ENCODE measurements around the gene HINT3.
"Not testable (repeated sequence)": the region's sequence is repeated elsewhere in the genome, so short reads cannot be mapped to it uniquely, and the experiment has no call there.

The HINT3 gene

DNA sequence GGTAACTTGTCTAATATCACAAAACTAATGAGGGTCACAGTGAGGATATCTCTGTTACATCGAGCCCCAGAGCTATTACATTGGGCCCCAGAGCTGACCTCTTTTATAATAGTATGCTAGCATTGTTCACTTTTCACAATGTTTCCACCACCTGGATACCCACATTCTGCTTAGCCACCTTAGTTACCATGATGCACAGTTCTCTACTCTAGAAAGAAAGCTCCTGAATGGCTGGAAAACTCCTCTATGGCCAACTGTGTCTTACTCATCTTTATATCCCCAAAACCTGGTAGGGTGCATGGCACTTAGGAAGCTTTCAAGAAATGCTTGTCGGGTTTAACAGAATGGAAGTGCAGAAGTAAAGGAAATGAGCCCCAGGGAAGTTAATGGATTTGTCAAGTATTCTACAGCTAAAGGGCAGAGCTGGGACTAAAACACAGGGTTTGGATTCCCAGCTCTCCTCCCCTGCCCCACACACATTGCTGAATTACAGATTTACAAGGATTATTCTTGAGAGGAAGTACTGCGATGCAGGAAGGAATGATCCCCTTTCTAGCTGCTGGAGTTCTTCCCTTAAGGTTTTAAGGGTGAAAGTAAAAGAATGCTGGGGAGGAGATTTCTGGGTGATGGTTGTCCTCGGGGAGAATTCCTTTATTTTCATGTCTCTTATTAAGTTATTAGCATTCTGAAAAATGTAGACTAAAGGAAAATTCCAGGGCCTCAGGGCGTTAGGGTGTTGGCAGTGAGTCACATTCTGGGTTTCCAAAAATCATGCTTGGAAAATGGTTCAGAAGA, 16.1 kb upstream of the HINT3 start:
- DNase-seq (ENCODE audit: low read depth) = no peak

DNA sequence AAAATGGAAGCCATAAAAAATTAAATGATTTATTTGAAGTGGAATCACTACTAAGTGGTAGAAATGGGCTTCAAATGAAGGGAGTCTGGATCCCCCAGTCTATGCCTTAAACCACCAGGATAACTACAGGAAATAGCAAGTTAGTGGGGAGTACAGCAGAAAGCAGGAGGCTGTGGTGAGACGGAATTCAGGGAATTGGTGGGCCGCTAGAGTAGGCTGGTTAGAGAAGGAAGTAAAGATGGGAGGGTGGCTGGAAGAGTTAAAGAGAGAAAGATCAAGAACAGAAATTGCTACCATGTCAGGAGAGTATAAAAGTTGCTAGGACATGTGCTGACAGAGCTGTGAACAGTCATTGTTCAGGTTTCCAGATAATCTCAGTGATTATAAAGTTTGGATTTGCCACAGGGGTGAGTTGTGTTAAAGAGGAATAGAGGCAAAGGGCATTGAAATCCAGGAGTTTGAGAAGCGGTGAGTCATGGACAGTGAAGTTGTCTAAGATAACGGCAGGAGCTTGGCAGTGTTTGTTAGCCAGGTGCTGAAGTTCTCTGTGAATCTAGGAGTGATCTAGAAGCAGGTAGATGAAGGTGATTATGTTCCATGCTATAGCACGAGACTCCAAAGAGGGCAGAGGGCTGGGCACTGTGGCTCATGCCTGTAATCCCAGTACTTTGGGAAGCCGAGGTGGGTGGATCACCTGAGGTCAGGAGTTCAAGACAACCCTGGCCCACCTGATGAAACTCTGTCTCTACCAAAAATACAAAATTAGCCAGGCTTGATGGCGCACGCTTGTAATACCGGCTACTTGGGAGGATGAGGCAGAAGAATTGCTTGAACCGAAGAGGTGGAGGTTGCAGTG, 13.7 kb upstream of the HINT3 start:
- no peak for DNase-seq (ENCODE audit: low read depth)

DNA sequence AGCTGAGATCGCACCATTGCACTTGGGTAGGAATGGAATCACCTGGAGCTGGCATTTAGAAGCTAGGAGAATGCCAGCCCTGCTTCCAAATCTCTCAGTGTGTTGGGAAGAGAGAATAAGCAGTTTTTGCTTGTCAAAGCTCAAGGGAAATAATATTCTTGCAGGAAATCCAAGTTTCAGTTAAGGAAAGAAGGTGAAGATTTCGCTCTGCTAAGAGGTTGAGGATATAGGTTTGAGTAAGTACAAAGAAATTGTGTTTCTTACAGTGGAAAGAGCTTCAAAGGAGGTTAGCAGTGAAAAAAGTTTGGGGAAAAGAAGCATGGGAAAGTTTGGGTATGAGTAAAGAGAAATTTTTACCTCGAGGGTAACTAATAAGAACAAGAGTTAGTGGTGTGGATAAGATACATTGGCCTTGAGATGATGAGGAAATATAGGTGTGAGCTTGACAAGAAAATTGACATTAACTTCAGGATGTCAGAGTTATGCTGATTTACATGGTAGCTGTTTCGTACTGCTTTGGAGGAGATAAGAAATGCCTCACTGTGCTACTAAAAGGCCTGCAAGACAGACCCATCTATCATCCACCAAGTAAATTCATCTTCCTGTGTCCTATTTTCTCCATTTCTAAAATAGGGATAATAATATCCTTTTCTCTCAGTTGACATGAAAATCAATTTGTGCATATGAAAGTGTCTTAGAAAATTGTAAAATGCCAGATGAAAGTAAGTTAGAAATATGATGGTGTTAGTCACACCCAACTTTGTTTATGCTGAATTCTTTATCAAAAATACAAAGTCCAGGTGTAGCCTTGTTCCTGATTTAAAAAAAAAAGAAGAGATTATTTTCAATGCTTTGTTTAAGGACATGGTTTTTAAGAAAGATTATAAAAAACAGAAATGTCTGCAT, 12.8 kb upstream of the HINT3 start:
- DNase-seq (ENCODE audit: low read depth) = no peak

DNA sequence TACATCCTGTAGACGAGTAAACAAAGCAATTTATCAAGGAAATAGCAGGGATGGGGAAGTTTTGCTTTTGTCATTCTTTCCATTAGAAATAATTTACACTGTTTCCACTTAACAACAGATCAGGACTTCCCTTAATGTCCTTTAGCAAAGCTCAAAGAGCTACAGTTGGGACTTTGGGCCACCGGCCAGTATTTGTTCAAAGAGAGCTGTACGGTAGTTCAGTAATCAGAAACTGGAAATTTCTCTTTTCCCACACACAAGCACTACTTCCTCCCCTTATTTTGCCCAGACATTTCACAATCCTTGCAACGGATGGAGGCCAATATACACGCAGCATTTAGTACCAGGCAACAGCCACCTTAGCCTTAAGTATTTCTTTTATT, 12.1 kb upstream of the HINT3 start:
- DNase-seq (ENCODE audit: low read depth) = no peak

DNA sequence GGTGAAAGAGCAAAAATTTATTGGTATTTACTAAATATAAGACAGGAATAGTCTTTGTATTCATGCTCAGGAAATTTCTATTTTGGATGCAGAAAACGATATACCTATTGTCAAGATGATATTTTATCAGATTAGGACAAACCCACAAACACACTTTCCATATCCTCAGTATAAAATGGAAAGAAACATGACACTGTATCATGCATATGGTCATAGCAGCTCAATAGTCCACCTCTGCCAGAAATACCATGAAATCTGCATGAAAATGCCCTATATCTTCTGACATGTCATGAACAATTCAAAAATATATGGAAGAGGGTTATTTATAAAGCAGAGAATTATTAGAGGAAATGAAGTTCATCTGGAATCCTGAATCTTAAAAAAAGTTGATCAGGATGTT, 11.7 kb upstream of the HINT3 start:
- DNase-seq (ENCODE audit: low read depth) = no peak

DNA sequence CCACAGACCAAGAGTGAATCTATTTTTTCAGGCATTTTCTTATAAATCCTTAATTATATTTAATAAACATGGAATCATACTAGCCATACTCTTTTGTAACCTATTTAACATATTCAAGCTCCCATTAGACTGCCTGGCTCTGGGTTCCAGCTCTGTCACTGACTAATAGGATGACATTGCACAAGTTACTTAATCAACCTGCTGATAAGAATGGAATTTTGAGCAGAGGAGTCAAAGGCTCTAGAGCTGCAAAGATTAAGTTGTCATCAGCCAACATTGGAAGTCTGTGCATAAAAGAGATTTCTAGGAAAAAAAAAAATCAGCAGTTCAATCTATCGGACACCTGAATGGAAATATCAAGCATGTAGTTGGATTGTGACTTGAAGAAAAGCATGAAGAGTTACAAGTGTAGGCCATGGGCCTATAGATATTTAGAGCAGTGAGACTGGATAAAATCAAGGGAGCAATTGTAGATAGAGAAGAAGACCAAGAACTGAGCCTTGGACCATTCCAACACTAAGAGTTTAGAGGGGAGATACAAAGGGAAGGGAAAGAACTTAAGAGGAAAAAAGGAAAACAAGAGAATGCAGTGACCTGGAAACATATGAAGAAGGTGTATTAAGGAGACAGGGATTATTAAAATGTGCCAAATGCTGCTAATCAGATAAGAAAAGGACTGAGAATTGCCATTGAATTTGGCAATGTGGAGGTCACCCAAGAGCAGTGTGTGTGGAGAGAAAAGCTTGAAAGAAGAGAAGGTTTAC, 11.0 kb upstream of the HINT3 start:
- no peak for DNase-seq (ENCODE audit: low read depth)

DNA sequence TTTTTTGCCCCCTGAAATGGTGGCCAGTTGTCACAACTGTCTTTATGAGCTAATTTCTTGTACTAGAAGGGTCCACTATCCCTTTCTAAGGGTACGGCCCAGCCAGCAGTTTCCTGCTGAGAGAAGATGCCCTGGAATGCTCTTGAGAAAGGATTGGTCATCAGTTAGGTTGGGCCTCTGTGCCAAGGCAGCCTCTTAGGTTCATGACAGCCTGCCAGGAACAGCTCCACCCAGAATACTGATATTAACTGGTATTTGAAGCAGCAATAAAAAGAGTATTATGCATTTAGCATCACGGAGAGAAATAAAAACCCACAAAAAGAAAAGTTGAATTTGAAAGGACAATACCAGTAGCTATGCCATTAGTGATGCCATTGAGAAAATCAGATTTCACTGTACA, 9.0 kb upstream of the HINT3 start:
- no peak for DNase-seq (ENCODE audit: low read depth)

DNA sequence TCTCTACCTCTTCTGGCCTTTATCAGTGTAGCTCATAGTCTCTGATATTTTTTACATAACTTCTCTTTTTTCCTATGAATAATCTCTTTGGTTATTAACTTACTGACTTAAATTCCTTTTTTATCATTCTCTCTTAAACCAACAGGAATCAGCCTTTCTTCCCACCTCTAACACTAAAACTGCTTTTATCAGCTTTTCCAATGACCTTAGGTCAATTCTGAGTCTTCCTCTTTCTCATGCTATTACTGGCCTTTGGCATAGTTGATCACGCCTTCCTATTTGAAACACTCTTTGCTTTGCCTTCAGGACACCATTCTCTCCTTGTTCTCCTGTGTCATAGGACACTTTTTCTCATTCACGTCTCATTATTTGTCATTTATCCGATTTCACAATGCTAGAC, 8.1 kb upstream of the HINT3 start:
- DNase-seq (ENCODE audit: low read depth) = no peak

DNA sequence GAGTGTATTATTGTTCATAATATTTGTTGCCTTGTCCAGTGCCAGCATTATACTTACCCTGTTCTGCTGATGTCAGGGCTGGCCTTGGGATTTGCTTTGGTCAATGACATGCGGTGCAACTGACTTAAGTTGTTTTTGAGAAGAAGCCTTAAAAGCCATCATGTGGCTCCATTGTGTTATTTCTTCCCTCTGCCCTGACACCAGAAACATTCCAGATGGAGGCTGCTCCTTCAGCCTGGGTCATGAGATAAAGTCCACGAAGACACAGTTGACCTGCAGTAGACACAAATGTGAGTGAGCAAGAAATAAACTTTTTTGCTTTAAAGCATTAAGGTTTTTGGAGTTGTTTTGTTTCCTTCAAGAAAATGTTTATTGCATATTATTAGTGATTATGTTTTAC, 7.5 kb upstream of the HINT3 start:
- DNase-seq (ENCODE audit: low read depth) = no peak

DNA sequence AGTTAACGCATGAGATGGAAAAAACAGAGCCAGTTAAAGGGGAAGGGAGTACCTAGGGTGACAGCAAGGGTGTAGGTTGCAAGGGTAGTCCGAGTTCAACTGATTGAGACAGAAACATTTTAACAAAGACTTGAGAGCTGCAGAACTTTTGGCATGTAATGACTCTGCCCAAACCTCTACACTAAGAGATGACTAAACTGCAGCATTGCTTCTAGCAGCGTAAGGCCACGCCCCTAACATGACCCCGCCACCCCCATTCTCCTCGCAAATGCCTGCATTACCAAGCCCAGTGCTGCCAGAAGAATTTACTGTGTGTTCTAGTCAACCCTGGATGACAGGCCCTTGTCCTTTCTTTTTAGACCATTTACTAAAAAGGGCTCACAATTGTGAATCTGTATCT, 6.3 kb upstream of the HINT3 start:
- DNase-seq (ENCODE audit: low read depth) = no peak

DNA sequence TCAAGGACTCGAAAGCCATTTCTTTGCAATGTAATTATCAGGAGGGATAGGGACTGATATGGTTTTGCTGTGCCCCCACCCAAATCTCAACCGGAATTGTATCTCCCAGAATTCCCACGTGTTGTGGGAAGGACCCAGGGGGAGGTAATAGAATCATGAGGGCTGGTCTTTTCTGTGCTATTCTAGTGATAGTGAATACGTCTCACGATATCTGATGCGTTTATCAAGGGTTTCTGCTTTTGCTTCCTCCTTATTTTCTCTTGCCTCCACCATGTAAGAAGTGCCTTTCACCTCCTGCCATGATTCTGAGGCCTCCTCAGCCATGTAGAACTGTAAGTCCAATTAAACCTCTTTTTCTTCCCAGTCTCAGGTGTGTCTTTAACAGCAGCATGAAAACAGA, 5.9 kb upstream of the HINT3 start:
- DNase-seq (ENCODE audit: low read depth) = not testable (repeated sequence)

DNA sequence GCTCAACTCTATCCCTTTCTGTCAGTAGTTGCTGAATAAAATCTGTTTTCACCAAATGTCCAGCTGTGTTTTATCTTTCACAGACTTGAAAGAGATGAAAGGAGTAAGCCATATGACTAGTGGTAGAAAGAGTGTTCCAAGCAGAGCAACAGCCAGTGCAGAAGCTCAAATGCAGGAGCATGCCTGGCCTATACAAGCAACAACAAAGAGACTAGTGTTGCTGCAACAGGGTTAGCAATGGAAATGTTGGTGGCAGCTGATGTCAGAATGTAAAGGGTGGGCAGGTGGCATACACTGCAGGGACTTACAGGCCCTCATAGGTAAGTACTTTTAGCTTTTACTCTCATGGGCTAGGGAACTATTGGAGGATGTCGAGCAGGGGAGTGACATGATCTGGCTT, 5.2 kb upstream of the HINT3 start:
- no peak for DNase-seq (ENCODE audit: low read depth)

DNA sequence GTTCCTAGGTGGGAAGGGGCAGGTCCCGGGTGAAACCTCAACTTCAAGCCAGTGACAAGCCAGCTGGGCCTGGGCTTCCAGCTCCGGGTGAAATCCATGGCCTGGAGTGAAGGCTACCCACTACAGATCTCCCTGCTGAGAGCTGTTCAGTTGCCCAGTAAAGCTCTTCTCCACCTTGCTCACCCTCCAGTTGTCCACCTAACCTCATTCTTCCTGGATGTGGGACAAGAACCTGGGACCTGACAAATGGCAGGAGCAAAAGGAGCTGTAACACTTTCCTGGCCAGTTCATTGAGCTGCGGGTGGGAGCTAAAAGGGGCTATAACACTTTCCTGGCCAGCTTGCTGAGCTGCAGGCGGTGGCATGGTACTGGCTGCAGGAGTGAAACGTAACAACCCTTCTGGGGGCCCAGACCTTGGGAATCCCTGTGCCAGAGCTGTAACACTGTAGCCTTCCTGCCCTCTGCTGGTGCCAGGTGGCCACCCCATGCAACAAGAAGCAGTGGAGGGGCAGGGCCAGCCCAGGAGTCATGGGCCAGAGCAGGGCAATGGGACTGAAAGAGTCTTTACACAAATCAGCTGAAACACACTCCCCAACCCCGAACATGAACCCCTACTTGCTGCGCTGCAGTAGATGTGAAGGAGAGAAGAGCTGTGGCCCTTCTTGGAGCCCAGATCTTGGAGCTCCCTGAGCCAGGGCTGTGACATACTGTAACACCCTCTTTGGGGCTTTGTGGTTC, 3.6 kb upstream of the HINT3 start:
- no peak for DNase-seq (ENCODE audit: low read depth)

DNA sequence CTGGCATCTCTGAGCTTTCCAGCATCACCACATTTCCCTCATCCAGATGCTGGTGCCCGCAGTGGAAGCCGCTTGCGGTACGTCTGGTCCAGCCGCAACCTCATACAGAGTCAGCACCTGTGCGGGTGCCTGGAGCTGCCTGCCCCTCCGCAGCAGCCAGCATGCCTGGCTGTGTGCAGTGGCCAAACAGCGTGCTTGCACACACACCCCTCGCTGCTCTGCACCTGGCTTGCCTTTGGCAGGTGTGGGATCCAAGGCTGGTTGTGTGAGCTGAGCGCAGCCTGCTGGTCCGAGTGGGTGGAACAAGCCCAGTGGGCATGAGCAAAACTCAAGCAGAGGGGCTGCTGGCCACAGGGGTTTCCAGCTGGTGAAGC, 3.1 kb upstream of the HINT3 start:
- no peak for DNase-seq (ENCODE audit: low read depth)

DNA sequence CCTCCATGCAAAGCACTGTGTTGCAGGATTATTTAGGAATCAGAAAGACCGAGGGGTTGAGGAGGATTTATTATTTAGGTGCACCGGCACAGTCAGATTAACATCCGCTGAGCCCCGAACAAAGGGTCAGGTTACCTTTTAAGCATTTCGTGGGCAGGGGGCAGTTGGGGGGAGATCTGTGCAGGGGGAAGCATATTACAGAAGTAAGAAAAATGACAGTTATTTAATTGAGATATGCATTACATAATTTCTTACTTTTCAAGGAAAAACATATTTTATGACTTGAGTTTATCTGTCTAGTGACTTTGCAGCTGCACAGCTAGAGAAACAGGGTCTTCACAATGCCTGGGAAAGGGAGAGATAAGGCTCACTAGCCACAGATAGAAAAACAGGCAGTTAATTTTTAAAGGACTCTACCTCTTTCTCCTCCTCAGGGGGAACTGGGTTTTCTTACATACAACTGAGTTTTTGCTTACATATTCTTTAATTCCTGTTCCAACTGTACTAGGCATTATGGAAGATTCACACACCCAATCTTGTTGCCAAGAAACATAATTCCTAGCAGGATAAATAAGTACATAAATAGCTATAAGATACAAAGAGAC, 1.7 kb upstream of the HINT3 start:
- DNase-seq (ENCODE audit: low read depth) = no peak

DNA sequence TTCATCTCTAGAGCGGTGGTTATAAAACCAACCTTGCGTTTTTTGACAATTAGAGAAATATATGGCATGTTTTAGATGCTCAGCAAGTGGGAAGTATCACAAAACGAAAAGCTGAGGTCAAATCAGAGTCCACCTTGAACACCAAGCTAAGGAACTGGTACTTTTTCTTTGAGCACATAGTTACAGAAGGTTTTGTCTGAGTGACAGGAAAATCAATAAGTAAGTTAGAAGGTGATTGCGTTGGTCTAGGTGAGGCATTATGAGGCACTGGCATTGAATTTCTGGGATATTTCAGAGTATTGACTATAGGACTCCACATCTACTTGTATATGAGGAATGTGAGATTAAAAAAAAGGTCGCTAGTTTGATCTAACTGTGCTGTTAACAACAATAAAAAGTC, 597 bp upstream of the HINT3 start:
- no peak for DNase-seq (ENCODE audit: low read depth)

DNA sequence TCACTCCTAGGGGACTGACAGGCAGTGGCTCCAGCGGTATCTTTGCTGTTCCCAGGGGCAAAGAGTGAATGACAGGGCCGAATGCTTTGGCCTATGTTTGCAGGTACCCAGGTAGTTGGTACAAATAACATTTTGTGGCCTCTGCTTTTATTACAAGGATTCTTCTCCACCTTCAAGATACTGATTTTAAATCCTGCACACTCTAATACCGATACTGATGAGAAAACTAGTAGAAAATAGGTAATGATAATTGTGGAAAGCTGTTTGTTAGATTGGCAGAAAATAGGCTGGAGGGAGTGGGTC, 772 bp downstream of the HINT3 start:
- no peak for DNase-seq (ENCODE audit: low read depth)

DNA sequence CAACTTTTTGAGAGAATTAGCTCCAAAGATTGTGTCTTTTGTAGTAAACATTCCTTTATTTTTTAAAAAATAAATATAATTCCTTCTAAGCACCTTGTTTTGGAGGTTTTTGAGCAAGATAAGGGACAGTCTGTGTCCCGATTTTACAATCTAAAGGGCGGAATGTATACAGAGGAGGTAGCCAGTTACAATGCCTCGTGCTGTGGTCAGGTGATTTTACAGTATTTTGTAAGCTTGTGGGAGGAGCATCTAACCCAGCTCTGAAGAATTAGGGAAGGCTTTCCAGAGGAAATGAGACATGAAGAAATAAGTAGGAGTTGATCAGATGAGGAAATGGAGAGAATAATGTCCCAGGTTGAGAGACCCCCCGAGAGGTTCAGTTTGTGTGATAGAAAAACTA, 1.3 kb downstream of the HINT3 start:
- no peak for DNase-seq (ENCODE audit: low read depth)

DNA sequence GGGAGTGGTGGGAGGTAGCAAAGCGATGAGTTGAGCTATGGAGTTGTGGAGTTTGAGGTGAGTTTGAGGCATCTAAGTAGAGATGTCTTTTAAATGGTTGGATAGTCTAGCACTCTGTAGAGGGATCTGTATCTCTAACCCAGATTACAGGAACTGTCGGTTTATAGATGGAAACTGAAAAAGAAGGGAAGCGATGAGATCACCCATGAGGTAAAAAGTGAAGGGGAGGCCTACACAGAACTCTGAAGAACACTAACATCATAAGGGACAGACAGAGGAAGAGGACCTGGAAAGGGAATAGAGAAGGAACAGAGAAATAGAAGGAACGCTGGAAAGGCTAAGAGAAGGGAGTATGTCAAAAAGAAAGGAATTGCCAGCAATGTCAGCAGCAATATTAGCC, 2.5 kb downstream of the HINT3 start:
- DNase-seq (ENCODE audit: low read depth) = no peak

DNA sequence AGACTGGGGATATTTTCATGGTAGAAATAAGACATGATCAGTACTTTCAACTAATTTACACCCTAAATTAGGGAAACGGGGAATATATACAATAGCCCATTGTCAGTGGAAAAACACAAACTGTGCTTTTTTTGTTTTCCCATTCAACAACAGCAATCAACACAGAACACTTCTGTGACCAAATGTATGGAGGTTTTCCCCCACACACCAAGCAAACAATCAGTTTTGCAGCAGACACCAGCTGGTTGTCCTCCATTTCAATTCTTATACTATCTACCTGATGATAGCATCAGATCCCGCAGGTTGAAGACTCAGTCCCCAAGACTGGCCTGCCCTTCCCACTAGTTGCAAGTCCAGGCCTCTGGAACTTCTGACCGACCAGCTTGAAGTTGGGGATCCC, 4.5 kb downstream of the HINT3 start:
- no peak for DNase-seq (ENCODE audit: low read depth)

DNA sequence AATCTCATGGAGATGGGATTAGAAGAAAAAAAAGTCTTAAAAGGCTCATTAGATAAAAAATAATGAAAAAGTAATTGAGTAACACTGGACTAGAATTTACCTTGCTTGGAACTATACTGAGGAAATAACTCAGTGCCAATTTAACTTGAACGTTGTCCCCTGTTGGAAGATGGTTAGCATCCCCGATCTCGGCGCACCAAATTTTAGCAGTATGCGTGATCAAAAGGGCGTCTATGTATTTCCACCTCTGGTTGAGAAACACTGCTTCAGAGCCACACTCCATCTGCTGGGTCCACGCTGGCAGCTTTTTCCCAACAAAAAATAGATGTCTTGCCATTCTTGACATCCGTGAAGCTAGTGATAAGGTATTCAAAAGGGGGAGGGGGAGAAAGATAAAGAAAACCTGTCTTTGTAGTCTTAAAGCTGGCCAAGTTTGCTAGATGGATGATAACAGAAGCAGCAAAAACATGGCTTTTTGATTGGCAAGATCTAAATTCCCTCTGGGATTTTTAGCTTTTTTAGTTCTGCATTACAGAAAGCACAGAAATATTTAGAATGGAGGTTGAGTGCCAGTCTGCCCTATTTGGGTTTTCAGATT, 6.4 kb downstream of the HINT3 start:
- DNase-seq (ENCODE audit: low read depth) = no peak
